Endodermal cell (in vitro differentiated cells): Measurements from ENCODE around the gene TXNDC12. TPM values are rescaled to one million over a fixed set of nuclear protein-coding genes. Genes with fewer than 3 reads are reported as not detected.
"Not testable (repeated sequence)": the region's sequence is repeated elsewhere in the genome, so short reads cannot be mapped to it uniquely, and the experiment has no call there.

Experiments used
- DNase-seq: peaks from one replicate; pipeline ENCODE4 v3.0.0-alpha.2; 2017
- H3K27ac ChIP-seq: 2 replicates; pipeline ENCODE4 v1.5.1; 2013; ENCODE audit warnings: mild to moderate bottlenecking, low read depth, low read length, moderate library complexity
- H3K27me3 ChIP-seq: 2 replicates; pipeline ENCODE4 v1.6.1; 2013; ENCODE audit warnings: mild to moderate bottlenecking, low read length, moderate library complexity; ENCODE audit not compliant: insufficient read depth, control insufficient read depth, poor library complexity, severe bottlenecking
- H3K36me3 ChIP-seq: 2 replicates; pipeline ENCODE4 v1.7.0; 2013; ENCODE audit warnings: mild to moderate bottlenecking, low read length, moderate library complexity; ENCODE audit not compliant: control insufficient read depth, insufficient read depth
- H3K4me1 ChIP-seq: one replicate; pipeline ENCODE4 v1.7.0; 2013; ENCODE audit warnings: low read length; ENCODE audit not compliant: control insufficient read depth, insufficient read depth
- H3K4me3 ChIP-seq: 2 replicates; pipeline ENCODE4 v1.5.1; 2013; ENCODE audit warnings: mild to moderate bottlenecking, low read length, moderate library complexity
- H3K9ac ChIP-seq: 2 replicates; pipeline ENCODE4 v1.6.1; 2013; ENCODE audit warnings: mild to moderate bottlenecking, low read length, moderate library complexity; ENCODE audit not compliant: poor library complexity, severe bottlenecking; ENCODE audit errors: extremely low read depth
- H3K9me3 ChIP-seq: 2 replicates; pipeline ENCODE4 v1.6.1; 2013; ENCODE audit warnings: mild to moderate bottlenecking, low read length, moderate library complexity; ENCODE audit not compliant: control insufficient read depth
- H3K27ac Mint-ChIP-seq: 2 replicates; pipeline ENCODE4 v1.8.0; 2020; ENCODE audit warnings: mixed read lengths
- H3K27me3 Mint-ChIP-seq: 2 replicates; pipeline ENCODE4 v1.8.0; 2021; ENCODE audit warnings: mild to moderate bottlenecking, mixed read lengths; ENCODE audit not compliant: insufficient read depth
- H3K36me3 Mint-ChIP-seq: 2 replicates; pipeline ENCODE4 v1.8.0; 2020; ENCODE audit warnings: low read depth, mixed read lengths
- H3K4me1 Mint-ChIP-seq: 2 replicates; pipeline ENCODE4 v1.8.0; 2020; ENCODE audit warnings: mixed read lengths
- H3K4me3 Mint-ChIP-seq: 2 replicates; pipeline ENCODE4 v1.8.0; 2020; ENCODE audit warnings: mild to moderate bottlenecking, moderate library complexity, mixed read lengths
- H3K9me3 Mint-ChIP-seq: 2 replicates; pipeline ENCODE4 v1.8.0; 2020; ENCODE audit warnings: mild to moderate bottlenecking, mixed read lengths
- CTCF ChIP-seq: fragments of 200-600 bp; sonication (generic); conservative IDR thresholded peaks from 2 replicates; pipeline ENCODE4 v1.5.0; 2021; ENCODE audit warnings: antibody characterized with exemption, mild to moderate bottlenecking
- WGBS, 2 experiments: methylation state at CpG; one replicate each; pipeline versions ENCODE4 v1.1.5 to v1.1.7; 2013; ENCODE audit warnings: missing lambda C conversion rate in 2 of 2, mixed read lengths in 1 of 2; ENCODE audit not compliant: insufficient coverage in 1 of 2, insufficient read length in 1 of 2; 5-methylcytosine and 5-hydroxymethylcytosine counted together
- total RNA-seq, 2 donors: library from RNA; stranded (reverse); fragmentation: NEBNext Ultra II Directional in 1 of 2; extraction: Animal tissue kit (Norgen Biotek cat#: 25700) in 1 of 2; gene quantifications; 2 replicates in 1 of 2; 3 replicates in 1 of 2; pipeline ENCODE4 v1.2.1, GENCODE V29; 2021

TXNDC12 gene
- total RNA-seq, 2 donors from 2014 or later = 77.2 to 99.6 TPM

GRCh38 chr1:52080014-52080415, 25.0 kb upstream of the TXNDC12 start:
- Histone ChIP-seq H3K36me3 (peaks cover 48% of the 10 kb centered on the region), H3K9ac (no peak overlapping the region), H3K9me3 (no peaks in the 10 kb centered on the region), H3K4me3 (no peak overlapping the region), H3K27ac (no peak overlapping the region), H3K27me3 (no peaks in the 10 kb centered on the region), H3K4me1 (no peaks in the 10 kb centered on the region)
- Mint-ChIP-seq H3K4me1 (no peaks in the 10 kb centered on the region), H3K36me3 (peaks cover 35% of the 10 kb centered on the region), H3K4me3 (no peak overlapping the region), H3K9me3 (no peaks in the 10 kb centered on the region), H3K27ac (no peak overlapping the region), H3K27me3 (no peaks in the 10 kb centered on the region)
- TF ChIP-seq CTCF = no peak
- no peak for DNase-seq
- WGBS, 2 experiments = 93 to 100% methylated on average over 1 to 3 of the region's 3 CpGs

GRCh38 chr1:52077277-52077676, 22.3 kb upstream of the TXNDC12 start:
- H3K4me3 ChIP-seq, DNase-seq, H3K9me3 ChIP-seq, H3K27me3 Mint-ChIP-seq, H3K9me3 Mint-ChIP-seq, H3K27ac Mint-ChIP-seq, H3K4me1 ChIP-seq, H3K4me1 Mint-ChIP-seq, H3K27me3 ChIP-seq, H3K27ac ChIP-seq, H3K4me3 Mint-ChIP-seq, H3K9ac ChIP-seq: not testable (repeated sequence)
- WGBS, 2 experiments = 94 to 98% methylated on average over 5 to 6 of the region's 6 CpGs
- peaks cover 54% of the 10 kb centered on the region for H3K36me3 ChIP-seq
- peaks cover 47% of the 10 kb centered on the region for H3K36me3 Mint-ChIP-seq

- H3K36me3 Mint-ChIP-seq = peaks cover 49% of the 10 kb centered on the region
- Histone ChIP-seq H3K4me1 (no peaks in the 10 kb centered on the region), H3K4me3 (no peak overlapping the region), H3K27me3 (no peaks in the 10 kb centered on the region), H3K9me3 (no peaks in the 10 kb centered on the region), H3K9ac (no peak overlapping the region), H3K27ac (no peak overlapping the region), H3K36me3 (peaks cover 59% of the 10 kb centered on the region)
- H3K27ac Mint-ChIP-seq = no peak overlapping the region
- 81 to 93% methylated on average over 3 to 6 of the region's 6 CpGs for WGBS, 2 experiments
- H3K27me3 Mint-ChIP-seq = no peaks in the 10 kb centered on the region
- no peak for DNase-seq
- TF ChIP-seq CTCF = no peak
- no peak overlapping the region for H3K4me3 Mint-ChIP-seq
- H3K4me1 Mint-ChIP-seq = no peaks in the 10 kb centered on the region
- no peaks in the 10 kb centered on the region for H3K9me3 Mint-ChIP-seq
Measured at GRCh38 chr1:52072291-52072690, 17.3 kb upstream of the TXNDC12 start.

GRCh38 chr1:52070704-52071103, 15.7 kb upstream of the TXNDC12 start:
- H3K27ac Mint-ChIP-seq = no peak overlapping the region
- H3K9ac ChIP-seq = no peak overlapping the region
- H3K27ac ChIP-seq = no peak overlapping the region
- TF ChIP-seq CTCF = no peak
- 90 to 96% methylated on average over 2 to 4 of the region's 4 CpGs for WGBS, 2 experiments
- no peaks in the 10 kb centered on the region for H3K9me3 ChIP-seq
- no peak overlapping the region for H3K4me3 Mint-ChIP-seq
- H3K36me3 ChIP-seq = peaks cover 62% of the 10 kb centered on the region
- DNase-seq = no peak
- no peaks in the 10 kb centered on the region for H3K27me3 ChIP-seq
- H3K27me3 Mint-ChIP-seq = no peaks in the 10 kb centered on the region
- H3K4me3 ChIP-seq = no peak overlapping the region
- H3K4me1 ChIP-seq = no peaks in the 10 kb centered on the region
- no peaks in the 10 kb centered on the region for H3K4me1 Mint-ChIP-seq
- H3K36me3 Mint-ChIP-seq = peaks cover 48% of the 10 kb centered on the region
- no peaks in the 10 kb centered on the region for H3K9me3 Mint-ChIP-seq
